Fibroblast of lung (primary cell): ENCODE results near the gene TAF3.

Source experiments
- CTCF ChIP-seq, 2 donors: IDR thresholded peaks in 1 of 2; conservative IDR thresholded peaks in 1 of 2; 1 replicate in 1 of 2; 2 replicates in 1 of 2; pipeline ENCODE4 v1.5.1; 2011 to 2012; ENCODE audit warnings: low read length in 2 of 2, control low read depth in 1 of 2, inconsistent platforms in 1 of 2, low read depth in 1 of 2, mild to moderate bottlenecking in 1 of 2
- EZH2 ChIP-seq: IDR thresholded peaks from 2 replicates; pipeline ENCODE4 v1.5.1; 2012; ENCODE audit warnings: low read length, control low read depth, mild to moderate bottlenecking; ENCODE audit errors: missing control alignments

GRCh38 chr10:7795605-7796004, 22.7 kb upstream of the TAF3 start:
- no peak for TF ChIP-seq CTCF (conservative IDR thresholded peaks at IDR 0.05 in 1 of 2, IDR thresholded peaks at IDR 0.05 in 1 of 2; ENCODE audit: low read depth in 1 of 2, low read length in 2 of 2)
- TF ChIP-seq EZH2, result no peak
